ENCODE measurements around the gene ZNF248. TPM values are rescaled to one million over a fixed set of nuclear protein-coding genes. Genes with fewer than 3 reads are reported as not detected.
A peak's percentile ranks its signal among the peaks of the same experiment; 100 is the strongest.

The ZNF248 gene
- total RNA-seq (2022) (16.7 and 17.6 TPM in 2 replicates), Bru-seq, nascent RNA (percentile 77 among the genes with signal in this experiment), BruChase-seq, experiment 1, labeled RNA remaining after a 2-hour chase (percentile 85 among the genes with signal in this experiment), BruChase-seq, experiment 2, labeled RNA remaining after a 6-hour chase (percentile 75 among the genes with signal in this experiment)
- long read RNA-seq, full-length matches to known transcripts = 21 of 45 reads
- long read RNA-seq, partial matches to known transcripts = 11 of 45 reads
- long read RNA-seq, other reads (novel, unspliced or antisense) = 13 of 45 reads

DNA sequence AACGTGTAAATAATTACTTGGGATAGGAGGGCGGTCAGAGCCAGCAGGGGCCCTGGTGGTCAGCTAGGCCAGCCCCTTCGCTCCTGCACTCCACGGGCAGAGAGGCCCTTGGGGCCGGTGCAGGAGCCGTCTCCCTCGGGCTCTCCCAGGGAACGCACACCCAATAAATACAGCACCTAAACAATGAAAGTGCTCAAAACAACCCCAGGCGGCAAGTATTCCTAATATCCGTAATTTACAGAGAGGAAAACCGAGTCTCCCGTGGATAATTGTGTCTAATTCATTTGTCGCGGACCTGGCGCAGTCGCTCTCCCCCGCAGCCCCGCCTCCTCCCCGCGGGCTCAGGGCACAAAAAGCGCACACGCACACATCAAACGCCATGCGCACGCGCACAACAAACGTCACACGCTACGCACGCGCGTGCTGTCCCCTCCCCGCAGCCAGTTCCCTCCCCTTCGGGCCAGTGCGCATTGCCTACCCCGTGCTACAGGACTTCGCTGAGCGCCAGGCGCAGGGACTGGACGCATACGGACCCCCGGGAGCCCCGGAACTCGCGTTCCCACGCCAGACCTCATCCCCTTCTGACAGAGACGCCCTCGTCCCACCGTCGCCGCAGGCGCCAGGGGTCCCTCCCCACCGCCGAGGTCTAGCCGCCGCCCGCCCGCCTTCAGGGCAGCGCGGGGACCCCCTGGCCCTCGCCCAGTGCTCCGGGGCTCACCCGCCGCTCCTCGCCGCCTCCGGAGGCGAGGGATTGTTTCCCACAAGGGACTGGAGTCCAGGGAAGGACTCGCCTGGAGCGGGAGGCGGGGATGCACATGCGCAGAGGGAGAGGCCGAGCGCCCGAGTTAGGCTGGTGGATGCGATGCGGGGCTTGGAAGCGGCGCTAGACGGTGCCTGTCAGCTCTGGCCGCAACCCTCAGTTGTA is at the start of gene ZNF248:
Gene ZNF248 (minus strand): TSS at position 324 of the 925 bp plus-strand sequence. CDS start 1,300 bp downstream, outside the sequence.
- TSS peak; percentile 57 for BruUV-seq (replicated peaks)

DNA sequence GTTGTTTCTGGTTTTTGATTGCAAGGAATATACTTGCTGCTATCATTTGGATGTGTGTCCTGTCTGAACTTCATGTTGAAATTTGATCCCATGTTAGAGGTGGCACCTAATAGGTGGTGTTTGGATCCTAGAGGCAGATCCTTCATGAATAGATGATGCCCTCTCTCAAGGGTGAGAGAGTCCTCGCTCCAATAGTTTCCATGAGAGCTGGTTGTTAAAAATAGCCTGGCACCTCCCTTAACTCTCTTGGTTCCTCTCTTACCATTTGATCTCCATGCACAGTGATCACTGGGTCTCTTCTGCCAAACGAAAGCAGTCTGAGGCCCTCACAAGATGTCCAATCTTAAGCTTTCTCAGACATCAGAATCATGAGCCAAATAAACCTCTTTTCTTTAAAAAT is 49.0 kb upstream of the ZNF248 start:
- ChIA-PET POLR2A (no interaction called here), CTCF (no interaction called here)
- Histone ChIP-seq H3K4me1 (no peaks in the 10 kb centered on the region), H3K27me3 (replicated peaks; ENCODE audit: control insufficient read depth, insufficient read depth, low read length) (no peaks in the 10 kb centered on the region), H3K36me3 (ENCODE audit: control insufficient read depth, insufficient read depth, low read length) (no peaks in the 10 kb centered on the region), H3K9me3 (peaks cover 10% of the 10 kb centered on the region), H3K4me3 (ENCODE audit: low read depth, low read length) (no peak overlapping the region)
- Mint-ChIP-seq H3K27ac (ENCODE audit: unreplicated experiment) (no peak overlapping the region), H3K36me3 (ENCODE audit: insufficient read depth, unreplicated experiment) (no peaks in the 10 kb centered on the region), H3K9me3 (ENCODE audit: unreplicated experiment) (peaks cover 31% of the 10 kb centered on the region), H3K4me3 (ENCODE audit: unreplicated experiment) (no peak overlapping the region), H3K27me3 (ENCODE audit: insufficient read depth, unreplicated experiment) (no peaks in the 10 kb centered on the region), H3K4me1 (ENCODE audit: low read depth, unreplicated experiment) (no peaks in the 10 kb centered on the region)
- no TSS peak for BruUV-seq (replicated peaks)
- TF ChIP-seq, protein P1, sequence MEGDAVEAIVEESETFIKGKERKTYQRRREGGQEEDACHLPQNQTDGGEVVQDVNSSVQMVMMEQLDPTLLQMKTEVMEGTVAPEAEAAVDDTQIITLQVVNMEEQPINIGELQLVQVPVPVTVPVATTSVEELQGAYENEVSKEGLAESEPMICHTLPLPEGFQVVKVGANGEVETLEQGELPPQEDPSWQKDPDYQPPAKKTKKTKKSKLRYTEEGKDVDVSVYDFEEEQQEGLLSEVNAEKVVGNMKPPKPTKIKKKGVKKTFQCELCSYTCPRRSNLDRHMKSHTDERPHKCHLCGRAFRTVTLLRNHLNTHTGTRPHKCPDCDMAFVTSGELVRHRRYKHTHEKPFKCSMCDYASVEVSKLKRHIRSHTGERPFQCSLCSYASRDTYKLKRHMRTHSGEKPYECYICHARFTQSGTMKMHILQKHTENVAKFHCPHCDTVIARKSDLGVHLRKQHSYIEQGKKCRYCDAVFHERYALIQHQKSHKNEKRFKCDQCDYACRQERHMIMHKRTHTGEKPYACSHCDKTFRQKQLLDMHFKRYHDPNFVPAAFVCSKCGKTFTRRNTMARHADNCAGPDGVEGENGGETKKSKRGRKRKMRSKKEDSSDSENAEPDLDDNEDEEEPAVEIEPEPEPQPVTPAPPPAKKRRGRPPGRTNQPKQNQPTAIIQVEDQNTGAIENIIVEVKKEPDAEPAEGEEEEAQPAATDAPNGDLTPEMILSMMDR (IDR thresholded peaks at IDR 0.05; ENCODE audit: insufficient read depth in 1 of 2, low read depth in 1 of 2, low read length in 1 of 2, severe bottlenecking in 1 of 2, unreplicated experiment in 1 of 2) = no peak
- intact Hi-C loops (cut with micrococcal nuclease; ENCODE audit: unreplicated experiment) = no loop called here
- no peak for DNase-seq

More for the DNA sequence above, at the start of gene ZNF248:
- TF ChIP-seq, protein P1 (IDR thresholded peaks at IDR 0.05; ENCODE audit: insufficient read depth in 1 of 2, low read depth in 1 of 2, low read length in 1 of 2, severe bottlenecking in 1 of 2, unreplicated experiment in 1 of 2) = peak in 1 of 2 experiments; percentile 29
- Histone ChIP-seq H3K4me1 (peaks cover 14% of the 10 kb centered on the region; the same call in 1 of the 2 replicates), H3K36me3 (ENCODE audit: control insufficient read depth, insufficient read depth, low read length) (peaks cover 2% of the 10 kb centered on the region; the same call in 1 of the 2 replicates), H3K9me3 (peaks cover 5% of the 10 kb centered on the region; the same call in 1 of the 2 replicates), H3K27me3 (replicated peaks; ENCODE audit: control insufficient read depth, insufficient read depth, low read length) (no peaks in the 10 kb centered on the region), H3K4me3 (ENCODE audit: low read depth, low read length) (peak within 1 kb of the TSS; percentile 71)
- DNase-seq = peak; percentile 98
- Mint-ChIP-seq H3K4me1 (ENCODE audit: low read depth, unreplicated experiment) (peaks cover 27% of the 10 kb centered on the region), H3K4me3 (ENCODE audit: unreplicated experiment) (peak within 1 kb of the TSS; percentile 94), H3K9me3 (ENCODE audit: unreplicated experiment) (no peaks in the 10 kb centered on the region), H3K36me3 (ENCODE audit: insufficient read depth, unreplicated experiment) (peaks cover 26% of the 10 kb centered on the region), H3K27ac (ENCODE audit: unreplicated experiment) (peak within 1 kb of the TSS; percentile 90), H3K27me3 (ENCODE audit: insufficient read depth, unreplicated experiment) (no peaks in the 10 kb centered on the region)
- ChIA-PET CTCF (no interaction called here), POLR2A (interaction anchor here (0.9 to 1.4 kb wide), 2 partner anchors 38 to 118 kb away, joined by 3 read pairs; no protein-coding TSS in a partner anchor)
- intact Hi-C loops (cut with micrococcal nuclease; ENCODE audit: unreplicated experiment) = loop anchor here (1.0 to 5.0 kb wide), 6 partner anchors 14 to 510 kb away; partner anchors contain the start of genes ZNF25, ZNF33A and ZNF37A

GRCh38 chr10:37896436-37896835 is 39.0 kb upstream of the ZNF248 start:
- ChIA-PET CTCF (no interaction called here), POLR2A (no interaction called here)
- Mint-ChIP-seq H3K27me3 (ENCODE audit: insufficient read depth, unreplicated experiment) (no peaks in the 10 kb centered on the region), H3K4me1 (ENCODE audit: low read depth, unreplicated experiment) (no peaks in the 10 kb centered on the region), H3K27ac (ENCODE audit: unreplicated experiment) (no peak overlapping the region), H3K36me3 (ENCODE audit: insufficient read depth, unreplicated experiment) (no peaks in the 10 kb centered on the region), H3K4me3 (ENCODE audit: unreplicated experiment) (no peak overlapping the region), H3K9me3 (ENCODE audit: unreplicated experiment) (peaks cover 58% of the 10 kb centered on the region)
- no peaks in the 10 kb centered on the region for H3K27me3 ChIP-seq (replicated peaks; ENCODE audit: control insufficient read depth, insufficient read depth, low read length)
- BruUV-seq (replicated peaks) = no TSS peak
- H3K4me1 ChIP-seq = no peaks in the 10 kb centered on the region
- intact Hi-C loops (cut with micrococcal nuclease; ENCODE audit: unreplicated experiment) = no loop called here
- no peak for DNase-seq
- TF ChIP-seq, protein P1 (IDR thresholded peaks at IDR 0.05; ENCODE audit: insufficient read depth in 1 of 2, low read depth in 1 of 2, low read length in 1 of 2, severe bottlenecking in 1 of 2, unreplicated experiment in 1 of 2) = no peak
- no peaks in the 10 kb centered on the region for H3K36me3 ChIP-seq (ENCODE audit: control insufficient read depth, insufficient read depth, low read length)
- peaks cover 39% of the 10 kb centered on the region for H3K9me3 ChIP-seq
- no peak overlapping the region for H3K4me3 ChIP-seq (ENCODE audit: low read depth, low read length)

All from Caco-2 (cell line).